OCI-LY3 (cell line): Measurements from ENCODE around the gene CECR2.

ENCODE experiments used
- H2AFZ ChIP-seq: fragments of 200-600, 300-600 bp; shearing (Covaris generic); 2 replicates; pipeline ENCODE4 v1.6.0; 2014; ENCODE audit warnings: antibody characterized with exemption, low read depth, low read length
- H3K27ac ChIP-seq: fragments of 200-600, 300-600 bp; sonication (generic); 2 replicates; pipeline ENCODE4 v1.5.1; 2014; ENCODE audit warnings: mild to moderate bottlenecking, low read length, moderate library complexity, mixed read lengths
- H3K27me3 ChIP-seq: fragments of 200-600, 300-600 bp; sonication (generic); 2 replicates; pipeline ENCODE4 v1.6.1; 2014; ENCODE audit warnings: low read depth, low read length, mixed read lengths
- H3K36me3 ChIP-seq: fragments of 200-600, 300-600 bp; sonication (generic); replicated peaks from 2 replicates; pipeline ENCODE3; 2014; ENCODE audit warnings: low read depth, low read length, mixed read lengths
- H3K4me1 ChIP-seq: fragments of 300-600, 200-600 bp; sonication (generic); 2 replicates; pipeline ENCODE4 v1.6.1; 2014; ENCODE audit warnings: low read length, mixed read lengths
- H3K4me2 ChIP-seq: fragments of 200-600, 300-600 bp; sonication (generic); 2 replicates; pipeline ENCODE4 v1.6.1; 2014; ENCODE audit warnings: low read length, mixed read lengths
- H3K4me3 ChIP-seq: fragments of 300-600, 200-600 bp; sonication (generic); 2 replicates; pipeline ENCODE4 v1.5.1; 2014; ENCODE audit warnings: antibody characterized with exemption, mild to moderate bottlenecking, low read length, moderate library complexity
- H3K79me2 ChIP-seq: fragments of 300-600, 200-600 bp; shearing (Covaris generic); 2 replicates; pipeline ENCODE4 v1.6.1; 2014; ENCODE audit warnings: mild to moderate bottlenecking, low read length, mixed read lengths
- H3K9ac ChIP-seq: fragments of 300-600, 200-600 bp; shearing (Covaris generic); 2 replicates; pipeline ENCODE4 v1.6.0; 2014; ENCODE audit warnings: mild to moderate bottlenecking, low read length, moderate library complexity
- H3K9me3 ChIP-seq: fragments of 200-600, 300-600 bp; shearing (Covaris generic); 2 replicates; pipeline ENCODE4 v1.6.1; 2014; ENCODE audit warnings: low read length, mixed read lengths; ENCODE audit not compliant: insufficient read depth
- H4K20me1 ChIP-seq: fragments of 200-600, 300-600 bp; sonication (generic); 2 replicates; pipeline ENCODE4 v1.6.1; 2016; ENCODE audit warnings: low read length, mixed read lengths; ENCODE audit not compliant: insufficient read depth
- CTCF ChIP-seq: fragments of 200-600, 300-600 bp; sonication (generic); IDR thresholded peaks from 2 replicates; pipeline ENCODE4 v1.5.1; 2014; ENCODE audit warnings: antibody characterized with exemption, low read length, low read depth
- EZH2phosphoT487 ChIP-seq: fragments of 200-600 bp; shearing (Covaris generic); IDR thresholded peaks from 2 replicates; pipeline ENCODE4 v1.6.1; 2018; ENCODE audit warnings: antibody characterized with exemption, mixed run types, low read depth

The CECR2 gene

GRCh38 chr22:17436981-17437412, 67.7 kb downstream of the CECR2 start:
- Histone ChIP-seq H3K79me2 (no peaks in the 10 kb centered on the region), H2AFZ (no peak overlapping the region; the same call in 1 of the 2 replicates), H3K9me3 (no peaks in the 10 kb centered on the region), H3K4me1 (peaks cover 7% of the 10 kb centered on the region), H3K9ac (no peak overlapping the region), H3K4me3 (no peak overlapping the region), H4K20me1 (no peaks in the 10 kb centered on the region), H3K36me3 (no peaks in the 10 kb centered on the region), H3K27me3 (peaks cover 4% of the 10 kb centered on the region; the same call in 1 of the 2 replicates), H3K4me2 (no peak overlapping the region), H3K27ac (no peak overlapping the region)
- no peak for TF ChIP-seq CTCF
- TF ChIP-seq EZH2phosphoT487, result no peak

- Histone ChIP-seq H3K79me2 (no peaks in the 10 kb centered on the region), H3K36me3 (no peaks in the 10 kb centered on the region), H3K9me3 (no peaks in the 10 kb centered on the region), H4K20me1 (no peaks in the 10 kb centered on the region), H2AFZ (no peak overlapping the region), H3K4me1 (peaks cover 7% of the 10 kb centered on the region), H3K9ac (no peak overlapping the region), H3K27ac (no peak overlapping the region), H3K27me3 (peaks cover 9% of the 10 kb centered on the region; the same call in 1 of the 2 replicates), H3K4me2 (no peak overlapping the region), H3K4me3 (no peak overlapping the region)
- TF ChIP-seq CTCF (no peak), EZH2phosphoT487 (no peak)
Measured at GRCh38 chr22:17438026-17438425, 68.8 kb downstream of the CECR2 start.

- no peaks in the 10 kb centered on the region for H3K9me3 ChIP-seq
- H3K79me2 ChIP-seq, result no peaks in the 10 kb centered on the region
- H4K20me1 ChIP-seq, result no peaks in the 10 kb centered on the region
- H3K27ac ChIP-seq, result no peak overlapping the region
- peaks cover 25% of the 10 kb centered on the region for H3K27me3 ChIP-seq
- H3K36me3 ChIP-seq, result no peaks in the 10 kb centered on the region
- H3K4me1 ChIP-seq, result peaks cover 6% of the 10 kb centered on the region
- no peak overlapping the region for H3K4me2 ChIP-seq
- H3K9ac ChIP-seq, result no peak overlapping the region
- no peak overlapping the region for H3K4me3 ChIP-seq
- no peak overlapping the region for H2AFZ ChIP-seq
- no peak for TF ChIP-seq EZH2phosphoT487
- TF ChIP-seq CTCF, result no peak
Measured at GRCh38 chr22:17441326-17441725, 72.1 kb downstream of the CECR2 start.

- no peak overlapping the region for H3K27ac ChIP-seq
- H4K20me1 ChIP-seq, result no peaks in the 10 kb centered on the region
- no peaks in the 10 kb centered on the region for H3K36me3 ChIP-seq
- TF ChIP-seq EZH2phosphoT487 (no peak), CTCF (no peak)
- H3K9ac ChIP-seq, result no peak overlapping the region
- no peaks in the 10 kb centered on the region for H3K9me3 ChIP-seq
- no peak overlapping the region for H3K4me3 ChIP-seq
- no peaks in the 10 kb centered on the region for H3K4me1 ChIP-seq
- H3K27me3 ChIP-seq, result peaks cover 25% of the 10 kb centered on the region
- no peaks in the 10 kb centered on the region for H3K79me2 ChIP-seq
- H2AFZ ChIP-seq, result no peak overlapping the region
- H3K4me2 ChIP-seq, result no peak overlapping the region
Measured at GRCh38 chr22:17443405-17444203, 74.3 kb downstream of the CECR2 start.
